ENCODE results near the gene C1orf21. TPM values are rescaled to one million over a fixed set of nuclear protein-coding genes. Genes with fewer than 3 reads are reported as not detected.

C1orf21 gene
- total and polyA plus RNA-seq, 2 of the 4 experiments (the other 2 are of a cell fraction): 6.4 to 9.9 TPM

DNA sequence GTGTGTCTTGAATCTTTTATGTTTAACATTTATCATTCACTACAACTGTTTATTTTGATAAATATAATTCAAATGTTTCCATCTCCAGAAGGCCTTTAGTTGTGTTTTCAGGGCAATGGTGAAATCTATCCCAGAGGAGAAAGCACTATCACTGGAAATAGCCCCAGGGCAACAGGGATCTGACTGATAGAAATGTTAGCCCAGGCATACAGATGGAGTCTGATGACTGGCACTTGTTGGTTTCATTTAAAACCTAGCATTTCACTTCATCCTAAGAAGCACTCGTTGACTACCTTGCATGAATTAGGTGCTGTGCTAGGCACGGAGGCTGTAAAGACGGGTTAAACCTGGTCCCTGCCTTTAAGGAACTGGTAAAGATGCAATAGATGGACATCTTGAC, 103.1 kb downstream of the C1orf21 start:
- ChIA-PET POLR2A (ENCODE audit: unreplicated experiment) (no interaction called here), CTCF (no interaction called here)
- no peak overlapping the region for H3K9ac ChIP-seq (ENCODE audit: low read depth, low read length)
- intact Hi-C loops (cut with micrococcal nuclease): no loop called here
- H2BK15ac ChIP-seq (ENCODE audit: low read depth, low read length): peak overlapping the region; percentile 91; the same call in 1 of the 3 replicates
- no peak overlapping the region for H3K4me2 ChIP-seq (ENCODE audit: low read depth, low read length)
- TF ChIP-seq RFX5 (IDR thresholded peaks at IDR 0.05; ENCODE audit: low read depth, low read length): no peak
- TF ChIP-seq SMC3 (IDR thresholded peaks at IDR 0.05; ENCODE audit: low read depth, low read length): no peak
- TF ChIP-seq NFE2L2 (IDR thresholded peaks at IDR 0.05; ENCODE audit: low read depth, low read length): no peak
- no peak for TF ChIP-seq FOS (IDR thresholded peaks at IDR 0.05; ENCODE audit: low read depth, low read length)
- TF ChIP-seq MAFK (IDR thresholded peaks at IDR 0.05; ENCODE audit: low read depth, low read length): no peak
- TF ChIP-seq RAD21 (IDR thresholded peaks at IDR 0.05; ENCODE audit: low read length): no peak
- TF ChIP-seq CEBPB (IDR thresholded peaks at IDR 0.05; ENCODE audit: low read depth, low read length): no peak
- TF ChIP-seq MAZ (IDR thresholded peaks at IDR 0.05; ENCODE audit: borderline replicate concordance, low read depth, low read length): no peak
- TF ChIP-seq BHLHE40 (IDR thresholded peaks at IDR 0.05; ENCODE audit: low read depth, low read length): no peak
- no peak for TF ChIP-seq RCOR1 (IDR thresholded peaks at IDR 0.05; ENCODE audit: insufficient replicate concordance, low read length)
- peak overlapping the region; percentile 60 for H3K14ac ChIP-seq (replicated peaks; ENCODE audit: low read depth, low read length)
- H3K9me3 ChIP-seq (ENCODE audit: control insufficient read depth, insufficient read depth, low read length): no peaks in the 10 kb centered on the region
- peak overlapping the region; percentile 23; the same call in 1 of the 2 replicates for H4K91ac ChIP-seq (ENCODE audit: insufficient read depth, low read depth, low read length)
- BruUV-seq (replicated peaks): no TSS peak
- H2BK120ac ChIP-seq (ENCODE audit: low read depth, low read length): peak overlapping the region; percentile 11; the same call in 1 of the 2 replicates
- no peak overlapping the region; the same call in 1 of the 2 replicates for H3K18ac ChIP-seq (ENCODE audit: low read depth, low read length)
- H3K4me3 ChIP-seq (ENCODE audit: insufficient read depth, low read depth, low read length): no peak overlapping the region
- H3K27me3 ChIP-seq (ENCODE audit: control insufficient read depth, insufficient read depth, low read length): no peaks in the 10 kb centered on the region
- no peak overlapping the region for H3K56ac ChIP-seq (ENCODE audit: extremely low read depth, insufficient read depth, low read length)
- H2BK5ac ChIP-seq (ENCODE audit: low read depth, low read length, poor library complexity, severe bottlenecking): no peak overlapping the region
- dilution Hi-C loops (cut with HindIII; ENCODE audit: low sequenced_read_pairs, unreplicated experiment): no loop called here
- H3K27ac ChIP-seq (ENCODE audit: insufficient read depth, low read length): no peak overlapping the region
- in situ Hi-C loops (cut with MboI; ENCODE audit: low sequenced_read_pairs): no loop called here
- peak overlapping the region; percentile 62 for H2BK20ac ChIP-seq (ENCODE audit: low read depth, low read length)
- H4K5ac ChIP-seq (ENCODE audit: low read depth, low read length): peak overlapping the region; percentile 60; the same call in 1 of the 2 replicates
- H4K8ac ChIP-seq (ENCODE audit: low read depth in 2 of 2, low read length in 2 of 2): no peak overlapping the region
- no peak for DNase-seq
- no peaks in the 10 kb centered on the region for H4K20me1 ChIP-seq (ENCODE audit: insufficient read depth, low read length)
- H3K9me1 ChIP-seq (ENCODE audit: insufficient read depth, low read length): peaks cover 16% of the 10 kb centered on the region
- peak overlapping the region; percentile 61 for H3K23ac ChIP-seq (ENCODE audit: low read depth, low read length)
- H3K36me3 ChIP-seq (ENCODE audit: control insufficient read depth, insufficient read depth, low read length): no peaks in the 10 kb centered on the region
- 100% methylated on average over 1 of the region's 3 CpGs; no CpG with 5 or more reads in 1 of the 2 experiments for WGBS, 2 experiments (ENCODE audit: extremely low coverage in 2 of 2, insufficient read length in 1 of 2)
- peaks cover 5 to 45% of the 10 kb centered on the region in 2 experiments; a peak in 3 of 4 replicates for H3K79me1 ChIP-seq (ENCODE audit: low read depth in 1 of 2, low read length in 2 of 2)
- peak overlapping the region; percentile 62 for H3K4ac ChIP-seq (ENCODE audit: low read depth, low read length)
- peak overlapping the region; percentile 56; the same call in 1 of the 2 replicates for H2AK5ac ChIP-seq (ENCODE audit: low read depth, low read length)
- no peak overlapping the region for H2AFZ ChIP-seq (replicated peaks; ENCODE audit: low read length, poor library complexity)
- no peak overlapping the region for H2AK9ac ChIP-seq (replicated peaks; ENCODE audit: low read depth, low read length, poor library complexity)
- ATAC-seq (ENCODE audit: low read depth): no peak
- H3K4me1 ChIP-seq (ENCODE audit: control insufficient read depth, insufficient read depth, low read length): peaks cover 17% of the 10 kb centered on the region
